H1 (cell line): ENCODE results near the gene MYRIP. TPM values are rescaled to one million over a fixed set of nuclear protein-coding genes. Genes with fewer than 3 reads are reported as not detected.

Experiments
- polyA plus RNA-seq, 7 experiments: library from polyadenylated mRNA; depleted of rRNA in 3 of 7; stranded (reverse) in 5 of 7; unstranded in 2 of 7; fragments of >200 nt in 5 of 7; fragments of 200-250 nt in 2 of 7; gene quantifications; 1 replicate in 5 of 7; 2 replicates in 1 of 7; 4 replicates in 1 of 7; pipeline versions ENCODE4 v1.2.1 to v1.2.3, GENCODE V29; 2011 to 2013; ENCODE audit warnings: missing spikeins in 2 of 7, mixed read lengths in 2 of 7
- total RNA-seq: library from RNA; stranded (reverse); fragmentation: NEBNext Ultra II Directional; extraction: Animal tissue kit (Norgen Biotek cat#: 25700); gene quantifications from 2 replicates; pipeline ENCODE4 v1.2.1, GENCODE V29; 2021
- TF ChIP-seq, protein P1 (sequence below), 3 experiments: IDR thresholded peaks; 1 replicate in 2 of 3; 2 replicates in 1 of 3; pipeline versions ENCODE4 v1.5.1 to v1.6.1; 2011; ENCODE audit warnings: low read length in 3 of 3, mild to moderate bottlenecking in 3 of 3, inconsistent platforms in 2 of 3, low read depth in 1 of 3, moderate library complexity in 1 of 3; ENCODE audit not compliant: insufficient read depth in 1 of 3; ENCODE audit errors: control extremely low read depth in 1 of 3

The MYRIP gene
- total and polyA plus RNA-seq, 2 of the 8 experiments (the other 6 are each of a cell fraction or from before 2014, with no cell fraction given), result 0.54 to 4.3 TPM

DNA sequence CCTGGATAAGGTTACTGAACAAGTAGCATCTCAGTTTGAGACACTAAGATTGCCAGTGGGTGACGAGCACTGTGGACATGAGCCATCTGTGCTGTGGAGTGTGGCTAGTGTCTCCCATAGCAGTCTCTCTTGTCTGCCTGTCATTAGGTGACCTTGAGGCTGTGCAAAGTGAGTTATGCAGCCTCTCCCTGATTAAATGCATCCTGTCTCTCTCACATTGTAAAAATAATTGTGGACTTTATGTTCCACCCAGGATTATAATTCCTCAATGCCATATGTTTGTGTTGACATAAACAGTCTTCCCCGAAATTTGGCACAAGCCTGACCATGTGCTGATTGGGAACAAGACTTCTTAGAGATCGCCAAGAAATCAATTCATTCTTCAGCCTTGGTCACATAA is 168.9 kb downstream of the MYRIP start (continued):
- TF ChIP-seq, protein P1, sequence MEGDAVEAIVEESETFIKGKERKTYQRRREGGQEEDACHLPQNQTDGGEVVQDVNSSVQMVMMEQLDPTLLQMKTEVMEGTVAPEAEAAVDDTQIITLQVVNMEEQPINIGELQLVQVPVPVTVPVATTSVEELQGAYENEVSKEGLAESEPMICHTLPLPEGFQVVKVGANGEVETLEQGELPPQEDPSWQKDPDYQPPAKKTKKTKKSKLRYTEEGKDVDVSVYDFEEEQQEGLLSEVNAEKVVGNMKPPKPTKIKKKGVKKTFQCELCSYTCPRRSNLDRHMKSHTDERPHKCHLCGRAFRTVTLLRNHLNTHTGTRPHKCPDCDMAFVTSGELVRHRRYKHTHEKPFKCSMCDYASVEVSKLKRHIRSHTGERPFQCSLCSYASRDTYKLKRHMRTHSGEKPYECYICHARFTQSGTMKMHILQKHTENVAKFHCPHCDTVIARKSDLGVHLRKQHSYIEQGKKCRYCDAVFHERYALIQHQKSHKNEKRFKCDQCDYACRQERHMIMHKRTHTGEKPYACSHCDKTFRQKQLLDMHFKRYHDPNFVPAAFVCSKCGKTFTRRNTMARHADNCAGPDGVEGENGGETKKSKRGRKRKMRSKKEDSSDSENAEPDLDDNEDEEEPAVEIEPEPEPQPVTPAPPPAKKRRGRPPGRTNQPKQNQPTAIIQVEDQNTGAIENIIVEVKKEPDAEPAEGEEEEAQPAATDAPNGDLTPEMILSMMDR (IDR thresholded peaks at IDR 0.05; ENCODE audit: control extremely low read depth in 1 of 3, insufficient read depth in 1 of 3, low read depth in 1 of 3, low read length in 3 of 3), result no peak
